HG03575 (cell line): ENCODE results near the gene AHNAK2.
"Not testable (repeated sequence)": the region's sequence is repeated elsewhere in the genome, so short reads cannot be mapped to it uniquely, and the experiment has no call there.

Experiments
- ATAC-seq: cut with Tn5 transposase; IDR thresholded peaks from one replicate; pipeline ENCODE4 v1.9.1; 2021; ENCODE audit not compliant: unreplicated experiment, insufficient number of reproducible peaks, low FRiP score; ENCODE audit errors: extremely low read depth

AHNAK2 gene

GRCh38 chr14:104944436-104945205 lies 33.6 kb downstream of the AHNAK2 start:
- not testable (repeated sequence) for ATAC-seq

GRCh38 chr14:104944016-104944308 lies 34.2 kb downstream of the AHNAK2 start:
- not testable (repeated sequence) for ATAC-seq

GRCh38 chr14:104943216-104944015 lies 34.8 kb downstream of the AHNAK2 start:
- not testable (repeated sequence) for ATAC-seq

GRCh38 chr14:104942586-104942985 lies 35.6 kb downstream of the AHNAK2 start:
- ATAC-seq, result no peak

- ATAC-seq, result no peak
Measured at GRCh38 chr14:104941508-104942365, 36.4 kb downstream of the AHNAK2 start.

GRCh38 chr14:104940526-104941150 lies 37.5 kb downstream of the AHNAK2 start:
- ATAC-seq, result no peak

GRCh38 chr14:104939666-104940410 lies 38.3 kb downstream of the AHNAK2 start:
- ATAC-seq, result no peak

GRCh38 chr14:104938960-104939359 lies 39.2 kb downstream of the AHNAK2 start:
- ATAC-seq, result no peak

- ATAC-seq, result no peak
Measured at GRCh38 chr14:104938436-104938835, 39.7 kb downstream of the AHNAK2 start.

GRCh38 chr14:104937694-104938365 lies 40.3 kb downstream of the AHNAK2 start:
- no peak for ATAC-seq

GRCh38 chr14:104937161-104937560 lies 41.0 kb downstream of the AHNAK2 start:
- no peak for ATAC-seq

- no peak for ATAC-seq
Measured at GRCh38 chr14:104936361-104937155, 41.6 kb downstream of the AHNAK2 start.

GRCh38 chr14:104935955-104936354 lies 42.2 kb downstream of the AHNAK2 start:
- no peak for ATAC-seq

GRCh38 chr14:104935026-104935650 lies 43.0 kb downstream of the AHNAK2 start:
- no peak for ATAC-seq

- ATAC-seq, result no peak
Measured at GRCh38 chr14:104933746-104934733, 44.1 kb downstream of the AHNAK2 start.
